Panc1 (cell line): ENCODE data around the gene IL20RA. TPM values are rescaled to one million over a fixed set of nuclear protein-coding genes. Genes with fewer than 3 reads are reported as not detected.

Experiments
- ATAC-seq: fragments of 200-7000 bp; cut with Tn5 transposase; 2 replicates; pipeline ENCODE4 v1.9.1; 2020; ENCODE audit warnings: mild to moderate bottlenecking, moderate library complexity
- BruUV-seq: library from RNA; stranded (reverse); fragments of 400-500 nt; replicated peaks from 2 replicates; lab custom pipeline; 2021; lab: Mats Ljungman, UMichigan
- CTCF ChIA-PET: fragments of 300-600 bp; sonication (Branson Sonifier 250); formaldehyde crosslinking; loops from one replicate; lab custom pipeline; 2022; ENCODE audit warnings: antibody characterized with exemption; lab: Charles Lee
- POLR2A ChIA-PET: fragments of 300-600 bp; sonication (Branson Sonifier 250); formaldehyde crosslinking; loops from one replicate; lab custom pipeline; 2022; ENCODE audit warnings: antibody characterized with exemption; lab: Charles Lee
- DNase-seq: peaks from one replicate; pipeline ENCODE4 v3.0.0-alpha.2; 2010; ENCODE audit warnings: low read depth, low spot score
- H3K27ac ChIP-seq: 2 replicates; pipeline ENCODE4 v1.5.1; 2011; ENCODE audit warnings: mild to moderate bottlenecking, low read length, inconsistent platforms
- H3K27me3 ChIP-seq: fragments of 200-500 bp; sonication (Bioruptor generic); 2 replicates; pipeline ENCODE4 v1.6.0; 2014; ENCODE audit warnings: low read length, inconsistent platforms; ENCODE audit not compliant: control insufficient read depth, insufficient read depth
- H3K36me3 ChIP-seq: fragments of 200-500 bp; sonication (Bioruptor generic); 2 replicates; pipeline ENCODE4 v1.5.1; 2014; ENCODE audit warnings: inconsistent platforms, mild to moderate bottlenecking, low read length, moderate library complexity; ENCODE audit not compliant: control insufficient read depth, insufficient read depth
- H3K4me1 ChIP-seq: 2 replicates; pipeline ENCODE4 v1.5.1; 2011; ENCODE audit warnings: inconsistent platforms, mild to moderate bottlenecking, low read length, moderate library complexity; ENCODE audit not compliant: control insufficient read depth, insufficient read depth
- H3K4me3 ChIP-seq, 2 experiments: 2 replicates each; pipeline ENCODE4 v1.5.1; 2011 to 2012; ENCODE audit warnings: low read depth in 2 of 2, low read length in 2 of 2, mild to moderate bottlenecking in 2 of 2, inconsistent platforms in 1 of 2, moderate library complexity in 1 of 2
- H3K9me3 ChIP-seq: fragments of 200-500 bp; sonication (Bioruptor generic); 2 replicates; pipeline ENCODE4 v1.5.1; 2014; ENCODE audit warnings: low read depth, mild to moderate bottlenecking, inconsistent platforms, low read length, moderate library complexity; ENCODE audit not compliant: control insufficient read depth, insufficient read depth
- POLR2AphosphoS5 ChIP-seq: IDR thresholded peaks from 2 replicates; pipeline ENCODE4 v1.6.1; 2012; ENCODE audit warnings: mild to moderate bottlenecking, low read depth, low read length, moderate library complexity
- SIN3A ChIP-seq: IDR thresholded peaks from 2 replicates; pipeline ENCODE4 v1.6.1; 2012; ENCODE audit warnings: low read depth, mild to moderate bottlenecking, low read length, moderate library complexity, borderline replicate concordance; ENCODE audit not compliant: insufficient read depth
- TCF7L2 ChIP-seq: IDR thresholded peaks from 2 replicates; pipeline ENCODE4 v1.6.1; 2011; ENCODE audit warnings: mild to moderate bottlenecking, low read depth, low read length, inconsistent platforms
- in situ Hi-C: cut with HindIII; loops from 2 replicates; pipeline ENCODE4 v1.10.0; 2016; ENCODE audit warnings: low sequenced_read_pairs, low pct_unique_long_range_greater_than_20kb
- intact Hi-C: fragments of 100-400 bp; cut with micrococcal nuclease; formaldehyde crosslinking; loops from one replicate; pipeline ENCODE4 v1.10.0; 2022; ENCODE audit not compliant: unreplicated experiment
- total RNA-seq: library from RNA; stranded (reverse); gene quantifications from one replicate; pipeline ENCODE4 v1.2.1, GENCODE V29; 2021; ENCODE audit not compliant: unreplicated experiment
- TF ChIP-seq, protein P1 (sequence below), 2 experiments: IDR thresholded peaks; 2 replicates each; pipeline ENCODE4 v1.6.1; 2011 to 2012; ENCODE audit warnings: low read depth in 2 of 2, control low read depth in 1 of 2, low read length in 1 of 2, mild to moderate bottlenecking in 1 of 2, moderate library complexity in 1 of 2; ENCODE audit not compliant: insufficient read depth in 1 of 2
- TF ChIP-seq, protein P2 (sequence below): fragments of 450-650 bp; IDR thresholded peaks from 2 replicates; pipeline ENCODE4 v1.5.1; 2017; ENCODE audit warnings: mild to moderate bottlenecking

Gene IL20RA
- total RNA-seq, 1 experiment from 2014 or later = not detected

DNA sequence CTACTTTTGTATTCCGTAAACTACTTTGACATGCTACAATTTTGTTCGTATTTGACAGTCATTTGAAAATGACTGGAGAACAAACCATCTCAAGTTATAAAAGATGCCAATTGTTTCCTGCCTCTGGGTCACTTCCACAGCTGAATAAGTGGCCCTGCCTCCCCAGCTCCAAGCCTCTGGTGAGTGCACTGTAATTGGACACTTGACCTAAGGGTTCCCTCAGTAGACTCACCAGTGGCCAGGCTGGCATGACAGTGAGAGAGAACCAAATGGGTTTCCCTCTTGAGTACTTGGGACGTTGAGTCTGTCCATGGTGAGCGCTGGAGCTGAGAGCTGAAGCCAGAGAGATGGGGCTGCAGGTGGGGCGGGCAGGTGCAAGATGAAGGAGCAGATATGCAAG is 65.6 kb downstream of the IL20RA start:
- no peaks in the 10 kb centered on the region for H3K36me3 ChIP-seq
- H3K27ac ChIP-seq = no peak overlapping the region
- 0 out of 2 replicates have a peak, but pooled peaks cover 4% of the 10 kb centered on the region for H3K27me3 ChIP-seq
- intact Hi-C loops = no loop called here
- ATAC-seq = no peak
- in situ Hi-C loops = no loop called here
- BruUV-seq = no TSS peak
- no peak for DNase-seq
- POLR2A ChIA-PET = no interaction called here
- TF ChIP-seq POLR2AphosphoS5 (no peak), TCF7L2 (no peak), SIN3A (no peak)
- TF ChIP-seq, protein P1, sequence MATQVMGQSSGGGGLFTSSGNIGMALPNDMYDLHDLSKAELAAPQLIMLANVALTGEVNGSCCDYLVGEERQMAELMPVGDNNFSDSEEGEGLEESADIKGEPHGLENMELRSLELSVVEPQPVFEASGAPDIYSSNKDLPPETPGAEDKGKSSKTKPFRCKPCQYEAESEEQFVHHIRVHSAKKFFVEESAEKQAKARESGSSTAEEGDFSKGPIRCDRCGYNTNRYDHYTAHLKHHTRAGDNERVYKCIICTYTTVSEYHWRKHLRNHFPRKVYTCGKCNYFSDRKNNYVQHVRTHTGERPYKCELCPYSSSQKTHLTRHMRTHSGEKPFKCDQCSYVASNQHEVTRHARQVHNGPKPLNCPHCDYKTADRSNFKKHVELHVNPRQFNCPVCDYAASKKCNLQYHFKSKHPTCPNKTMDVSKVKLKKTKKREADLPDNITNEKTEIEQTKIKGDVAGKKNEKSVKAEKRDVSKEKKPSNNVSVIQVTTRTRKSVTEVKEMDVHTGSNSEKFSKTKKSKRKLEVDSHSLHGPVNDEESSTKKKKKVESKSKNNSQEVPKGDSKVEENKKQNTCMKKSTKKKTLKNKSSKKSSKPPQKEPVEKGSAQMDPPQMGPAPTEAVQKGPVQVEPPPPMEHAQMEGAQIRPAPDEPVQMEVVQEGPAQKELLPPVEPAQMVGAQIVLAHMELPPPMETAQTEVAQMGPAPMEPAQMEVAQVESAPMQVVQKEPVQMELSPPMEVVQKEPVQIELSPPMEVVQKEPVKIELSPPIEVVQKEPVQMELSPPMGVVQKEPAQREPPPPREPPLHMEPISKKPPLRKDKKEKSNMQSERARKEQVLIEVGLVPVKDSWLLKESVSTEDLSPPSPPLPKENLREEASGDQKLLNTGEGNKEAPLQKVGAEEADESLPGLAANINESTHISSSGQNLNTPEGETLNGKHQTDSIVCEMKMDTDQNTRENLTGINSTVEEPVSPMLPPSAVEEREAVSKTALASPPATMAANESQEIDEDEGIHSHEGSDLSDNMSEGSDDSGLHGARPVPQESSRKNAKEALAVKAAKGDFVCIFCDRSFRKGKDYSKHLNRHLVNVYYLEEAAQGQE (IDR thresholded peaks at IDR 0.05; ENCODE audit: insufficient read depth in 1 of 2, low read depth in 2 of 2, low read length in 1 of 2) = no peak
- TF ChIP-seq, protein P2, sequence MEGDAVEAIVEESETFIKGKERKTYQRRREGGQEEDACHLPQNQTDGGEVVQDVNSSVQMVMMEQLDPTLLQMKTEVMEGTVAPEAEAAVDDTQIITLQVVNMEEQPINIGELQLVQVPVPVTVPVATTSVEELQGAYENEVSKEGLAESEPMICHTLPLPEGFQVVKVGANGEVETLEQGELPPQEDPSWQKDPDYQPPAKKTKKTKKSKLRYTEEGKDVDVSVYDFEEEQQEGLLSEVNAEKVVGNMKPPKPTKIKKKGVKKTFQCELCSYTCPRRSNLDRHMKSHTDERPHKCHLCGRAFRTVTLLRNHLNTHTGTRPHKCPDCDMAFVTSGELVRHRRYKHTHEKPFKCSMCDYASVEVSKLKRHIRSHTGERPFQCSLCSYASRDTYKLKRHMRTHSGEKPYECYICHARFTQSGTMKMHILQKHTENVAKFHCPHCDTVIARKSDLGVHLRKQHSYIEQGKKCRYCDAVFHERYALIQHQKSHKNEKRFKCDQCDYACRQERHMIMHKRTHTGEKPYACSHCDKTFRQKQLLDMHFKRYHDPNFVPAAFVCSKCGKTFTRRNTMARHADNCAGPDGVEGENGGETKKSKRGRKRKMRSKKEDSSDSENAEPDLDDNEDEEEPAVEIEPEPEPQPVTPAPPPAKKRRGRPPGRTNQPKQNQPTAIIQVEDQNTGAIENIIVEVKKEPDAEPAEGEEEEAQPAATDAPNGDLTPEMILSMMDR = no peak
- CTCF ChIA-PET = no interaction called here
- H3K9me3 ChIP-seq = no peaks in the 10 kb centered on the region
- no peaks in the 10 kb centered on the region for H3K4me1 ChIP-seq
- no peak overlapping the region for H3K4me3 ChIP-seq

DNA sequence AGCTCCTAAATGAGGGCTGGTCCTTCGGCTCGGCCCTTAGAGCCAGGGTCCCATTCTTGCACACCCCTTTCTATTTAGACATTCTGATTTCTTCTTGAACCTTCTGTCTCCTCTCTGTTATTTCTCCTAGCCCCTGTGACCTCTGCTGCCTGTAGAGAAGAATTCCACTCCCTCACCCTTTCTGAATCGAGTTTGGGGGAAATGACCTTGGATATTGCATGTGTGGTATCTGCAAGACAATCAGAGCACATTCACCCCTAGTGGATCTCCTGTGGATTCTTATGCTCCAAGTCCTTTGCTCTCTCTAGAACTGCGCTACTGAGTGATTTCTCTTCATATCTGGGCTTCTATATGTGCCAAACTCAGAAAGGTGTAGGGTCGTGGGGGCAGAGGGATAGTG is 67.7 kb downstream of the IL20RA start:
- no TSS peak for BruUV-seq
- intact Hi-C loops (no loop called here), in situ Hi-C loops (no loop called here)
- H3K4me1 ChIP-seq = no peaks in the 10 kb centered on the region
- H3K36me3 ChIP-seq = no peaks in the 10 kb centered on the region
- no peak for ATAC-seq
- no peak overlapping the region for H3K27ac ChIP-seq
- 0 out of 2 replicates have a peak, but pooled peaks cover 4% of the 10 kb centered on the region for H3K27me3 ChIP-seq
- CTCF ChIA-PET = no interaction called here
- TF ChIP-seq, protein P1 (IDR thresholded peaks at IDR 0.05; ENCODE audit: insufficient read depth in 1 of 2, low read depth in 2 of 2, low read length in 1 of 2) = no peak
- TF ChIP-seq, protein P2 = no peak
- no peak for TF ChIP-seq TCF7L2
- no peak for TF ChIP-seq SIN3A
- TF ChIP-seq POLR2AphosphoS5 = no peak
- H3K4me3 ChIP-seq = no peak overlapping the region
- H3K9me3 ChIP-seq = no peaks in the 10 kb centered on the region
- DNase-seq = no peak
- POLR2A ChIA-PET = no interaction called here
